ENCODE measurements around the gene CEP55. TPM values are rescaled to one million over a fixed set of nuclear protein-coding genes. Genes with fewer than 3 reads are reported as not detected.

Gene CEP55
- total and polyA plus RNA-seq, 9 of the 15 experiments (the other 6 are each of a cell fraction or from before 2014, with no cell fraction given): 4.4 to 32.5 (median 18.1) TPM

GRCh38 chr10:93496322-93497041 lies at the start of gene CEP55 (continued):
- TF ChIP-seq, protein P1, sequence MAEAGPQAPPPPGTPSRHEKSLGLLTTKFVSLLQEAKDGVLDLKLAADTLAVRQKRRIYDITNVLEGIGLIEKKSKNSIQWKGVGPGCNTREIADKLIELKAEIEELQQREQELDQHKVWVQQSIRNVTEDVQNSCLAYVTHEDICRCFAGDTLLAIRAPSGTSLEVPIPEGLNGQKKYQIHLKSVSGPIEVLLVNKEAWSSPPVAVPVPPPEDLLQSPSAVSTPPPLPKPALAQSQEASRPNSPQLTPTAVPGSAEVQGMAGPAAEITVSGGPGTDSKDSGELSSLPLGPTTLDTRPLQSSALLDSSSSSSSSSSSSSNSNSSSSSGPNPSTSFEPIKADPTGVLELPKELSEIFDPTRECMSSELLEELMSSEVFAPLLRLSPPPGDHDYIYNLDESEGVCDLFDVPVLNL (CRISPR knock-in tag; IDR thresholded peaks at IDR 0.05; ENCODE audit: low read depth): peak; percentile 98
- TF ChIP-seq POLR2H (tag; IDR thresholded peaks at IDR 0.05; ENCODE audit: low read depth) (peak; percentile 33; the same call in 1 of the 2 replicates), UBTF (IDR thresholded peaks at IDR 0.05; ENCODE audit: borderline replicate concordance in 1 of 2, low read depth in 2 of 2, low read length in 2 of 2) (no peak), SMAD1 (IDR thresholded peaks at IDR 0.05; ENCODE audit: low read depth, low read length, partially characterized antibody) (no peak), SRF (CRISPR knock-in tag; IDR thresholded peaks at IDR 0.05) (no peak), NFYB (IDR thresholded peaks at IDR 0.05; ENCODE audit: extremely low read depth, insufficient read length) (peak; percentile 18)
- TF ChIP-seq, protein P2, sequence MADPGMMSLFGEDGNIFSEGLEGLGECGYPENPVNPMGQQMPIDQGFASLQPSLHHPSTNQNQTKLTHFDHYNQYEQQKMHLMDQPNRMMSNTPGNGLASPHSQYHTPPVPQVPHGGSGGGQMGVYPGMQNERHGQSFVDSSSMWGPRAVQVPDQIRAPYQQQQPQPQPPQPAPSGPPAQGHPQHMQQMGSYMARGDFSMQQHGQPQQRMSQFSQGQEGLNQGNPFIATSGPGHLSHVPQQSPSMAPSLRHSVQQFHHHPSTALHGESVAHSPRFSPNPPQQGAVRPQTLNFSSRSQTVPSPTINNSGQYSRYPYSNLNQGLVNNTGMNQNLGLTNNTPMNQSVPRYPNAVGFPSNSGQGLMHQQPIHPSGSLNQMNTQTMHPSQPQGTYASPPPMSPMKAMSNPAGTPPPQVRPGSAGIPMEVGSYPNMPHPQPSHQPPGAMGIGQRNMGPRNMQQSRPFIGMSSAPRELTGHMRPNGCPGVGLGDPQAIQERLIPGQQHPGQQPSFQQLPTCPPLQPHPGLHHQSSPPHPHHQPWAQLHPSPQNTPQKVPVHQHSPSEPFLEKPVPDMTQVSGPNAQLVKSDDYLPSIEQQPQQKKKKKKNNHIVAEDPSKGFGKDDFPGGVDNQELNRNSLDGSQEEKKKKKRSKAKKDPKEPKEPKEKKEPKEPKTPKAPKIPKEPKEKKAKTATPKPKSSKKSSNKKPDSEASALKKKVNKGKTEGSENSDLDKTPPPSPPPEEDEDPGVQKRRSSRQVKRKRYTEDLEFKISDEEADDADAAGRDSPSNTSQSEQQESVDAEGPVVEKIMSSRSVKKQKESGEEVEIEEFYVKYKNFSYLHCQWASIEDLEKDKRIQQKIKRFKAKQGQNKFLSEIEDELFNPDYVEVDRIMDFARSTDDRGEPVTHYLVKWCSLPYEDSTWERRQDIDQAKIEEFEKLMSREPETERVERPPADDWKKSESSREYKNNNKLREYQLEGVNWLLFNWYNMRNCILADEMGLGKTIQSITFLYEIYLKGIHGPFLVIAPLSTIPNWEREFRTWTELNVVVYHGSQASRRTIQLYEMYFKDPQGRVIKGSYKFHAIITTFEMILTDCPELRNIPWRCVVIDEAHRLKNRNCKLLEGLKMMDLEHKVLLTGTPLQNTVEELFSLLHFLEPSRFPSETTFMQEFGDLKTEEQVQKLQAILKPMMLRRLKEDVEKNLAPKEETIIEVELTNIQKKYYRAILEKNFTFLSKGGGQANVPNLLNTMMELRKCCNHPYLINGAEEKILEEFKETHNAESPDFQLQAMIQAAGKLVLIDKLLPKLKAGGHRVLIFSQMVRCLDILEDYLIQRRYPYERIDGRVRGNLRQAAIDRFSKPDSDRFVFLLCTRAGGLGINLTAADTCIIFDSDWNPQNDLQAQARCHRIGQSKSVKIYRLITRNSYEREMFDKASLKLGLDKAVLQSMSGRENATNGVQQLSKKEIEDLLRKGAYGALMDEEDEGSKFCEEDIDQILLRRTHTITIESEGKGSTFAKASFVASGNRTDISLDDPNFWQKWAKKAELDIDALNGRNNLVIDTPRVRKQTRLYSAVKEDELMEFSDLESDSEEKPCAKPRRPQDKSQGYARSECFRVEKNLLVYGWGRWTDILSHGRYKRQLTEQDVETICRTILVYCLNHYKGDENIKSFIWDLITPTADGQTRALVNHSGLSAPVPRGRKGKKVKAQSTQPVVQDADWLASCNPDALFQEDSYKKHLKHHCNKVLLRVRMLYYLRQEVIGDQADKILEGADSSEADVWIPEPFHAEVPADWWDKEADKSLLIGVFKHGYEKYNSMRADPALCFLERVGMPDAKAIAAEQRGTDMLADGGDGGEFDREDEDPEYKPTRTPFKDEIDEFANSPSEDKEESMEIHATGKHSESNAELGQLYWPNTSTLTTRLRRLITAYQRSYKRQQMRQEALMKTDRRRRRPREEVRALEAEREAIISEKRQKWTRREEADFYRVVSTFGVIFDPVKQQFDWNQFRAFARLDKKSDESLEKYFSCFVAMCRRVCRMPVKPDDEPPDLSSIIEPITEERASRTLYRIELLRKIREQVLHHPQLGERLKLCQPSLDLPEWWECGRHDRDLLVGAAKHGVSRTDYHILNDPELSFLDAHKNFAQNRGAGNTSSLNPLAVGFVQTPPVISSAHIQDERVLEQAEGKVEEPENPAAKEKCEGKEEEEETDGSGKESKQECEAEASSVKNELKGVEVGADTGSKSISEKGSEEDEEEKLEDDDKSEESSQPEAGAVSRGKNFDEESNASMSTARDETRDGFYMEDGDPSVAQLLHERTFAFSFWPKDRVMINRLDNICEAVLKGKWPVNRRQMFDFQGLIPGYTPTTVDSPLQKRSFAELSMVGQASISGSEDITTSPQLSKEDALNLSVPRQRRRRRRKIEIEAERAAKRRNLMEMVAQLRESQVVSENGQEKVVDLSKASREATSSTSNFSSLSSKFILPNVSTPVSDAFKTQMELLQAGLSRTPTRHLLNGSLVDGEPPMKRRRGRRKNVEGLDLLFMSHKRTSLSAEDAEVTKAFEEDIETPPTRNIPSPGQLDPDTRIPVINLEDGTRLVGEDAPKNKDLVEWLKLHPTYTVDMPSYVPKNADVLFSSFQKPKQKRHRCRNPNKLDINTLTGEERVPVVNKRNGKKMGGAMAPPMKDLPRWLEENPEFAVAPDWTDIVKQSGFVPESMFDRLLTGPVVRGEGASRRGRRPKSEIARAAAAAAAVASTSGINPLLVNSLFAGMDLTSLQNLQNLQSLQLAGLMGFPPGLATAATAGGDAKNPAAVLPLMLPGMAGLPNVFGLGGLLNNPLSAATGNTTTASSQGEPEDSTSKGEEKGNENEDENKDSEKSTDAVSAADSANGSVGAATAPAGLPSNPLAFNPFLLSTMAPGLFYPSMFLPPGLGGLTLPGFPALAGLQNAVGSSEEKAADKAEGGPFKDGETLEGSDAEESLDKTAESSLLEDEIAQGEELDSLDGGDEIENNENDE (IDR thresholded peaks at IDR 0.05; ENCODE audit: low read depth, low read length): no peak
- TF ChIP-seq, protein P3, sequence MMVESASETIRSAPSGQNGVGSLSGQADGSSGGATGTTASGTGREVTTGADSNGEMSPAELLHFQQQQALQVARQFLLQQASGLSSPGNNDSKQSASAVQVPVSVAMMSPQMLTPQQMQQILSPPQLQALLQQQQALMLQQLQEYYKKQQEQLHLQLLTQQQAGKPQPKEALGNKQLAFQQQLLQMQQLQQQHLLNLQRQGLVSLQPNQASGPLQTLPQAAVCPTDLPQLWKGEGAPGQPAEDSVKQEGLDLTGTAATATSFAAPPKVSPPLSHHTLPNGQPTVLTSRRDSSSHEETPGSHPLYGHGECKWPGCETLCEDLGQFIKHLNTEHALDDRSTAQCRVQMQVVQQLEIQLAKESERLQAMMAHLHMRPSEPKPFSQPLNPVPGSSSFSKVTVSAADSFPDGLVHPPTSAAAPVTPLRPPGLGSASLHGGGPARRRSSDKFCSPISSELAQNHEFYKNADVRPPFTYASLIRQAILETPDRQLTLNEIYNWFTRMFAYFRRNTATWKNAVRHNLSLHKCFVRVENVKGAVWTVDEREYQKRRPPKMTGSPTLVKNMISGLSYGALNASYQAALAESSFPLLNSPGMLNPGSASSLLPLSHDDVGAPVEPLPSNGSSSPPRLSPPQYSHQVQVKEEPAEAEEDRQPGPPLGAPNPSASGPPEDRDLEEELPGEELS (CRISPR knock-in tag; IDR thresholded peaks at IDR 0.05; ENCODE audit: borderline replicate concordance): no peak

All from K562 (cell line).